RPMI8226 (cell line): Measurements from ENCODE around the gene WDR20.
"Not testable (repeated sequence)": the region's sequence is repeated elsewhere in the genome, so short reads cannot be mapped to it uniquely, and the experiment has no call there.

Experiments used
- DNase-seq: peaks from one replicate; pipeline ENCODE4 v3.0.0-alpha.2; 2015

WDR20 gene

DNA sequence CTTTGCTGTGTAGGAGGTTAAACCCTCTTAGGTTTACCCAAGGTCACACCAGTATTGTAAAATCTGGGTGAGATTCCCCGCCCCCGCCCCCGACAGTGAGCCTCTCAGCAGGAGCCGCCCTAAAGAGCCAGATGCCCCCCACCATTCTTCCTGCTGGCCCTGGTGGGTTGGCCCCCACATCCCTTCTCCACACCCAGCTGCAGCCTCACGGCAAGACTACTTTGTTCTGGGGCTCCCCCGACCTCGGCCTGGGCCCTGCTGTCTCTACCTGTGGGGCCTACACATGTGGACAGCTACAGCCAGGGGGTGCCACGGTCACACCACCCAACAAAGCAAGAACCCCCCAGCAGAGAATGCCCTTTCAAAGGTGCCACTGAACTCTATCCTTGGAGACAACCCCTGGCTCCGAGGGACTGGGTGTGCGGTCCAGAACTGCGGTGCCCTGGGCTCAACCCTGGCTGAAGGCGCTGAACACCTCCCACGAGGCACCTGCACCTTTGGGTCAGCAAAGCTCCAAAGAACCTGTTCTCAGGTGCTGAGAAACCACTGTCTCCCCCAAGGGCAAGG is 82.4 kb downstream of the WDR20 start:
- DNase-seq, result no peak

DNA sequence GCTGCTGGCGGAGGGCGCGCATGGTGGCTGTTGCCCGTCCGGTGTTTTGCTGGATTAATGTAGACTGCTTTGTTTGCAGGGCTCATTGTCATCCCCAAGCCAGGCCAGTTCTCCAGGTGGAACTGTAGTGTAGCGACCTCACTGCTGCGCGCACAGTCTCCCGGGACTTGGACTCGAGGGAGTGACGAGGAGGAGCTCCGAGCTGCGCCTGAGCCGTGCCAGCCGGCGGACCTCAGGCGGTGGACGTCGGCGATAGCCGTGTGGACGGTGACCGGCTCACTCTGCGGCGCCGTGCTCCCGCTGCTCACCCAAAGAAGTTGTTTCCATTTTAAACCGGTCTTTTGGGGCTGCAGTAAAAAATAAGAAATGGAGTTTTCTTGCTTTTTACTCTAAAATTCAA is 83.1 kb downstream of the WDR20 start:
- DNase-seq, result no peak

DNA sequence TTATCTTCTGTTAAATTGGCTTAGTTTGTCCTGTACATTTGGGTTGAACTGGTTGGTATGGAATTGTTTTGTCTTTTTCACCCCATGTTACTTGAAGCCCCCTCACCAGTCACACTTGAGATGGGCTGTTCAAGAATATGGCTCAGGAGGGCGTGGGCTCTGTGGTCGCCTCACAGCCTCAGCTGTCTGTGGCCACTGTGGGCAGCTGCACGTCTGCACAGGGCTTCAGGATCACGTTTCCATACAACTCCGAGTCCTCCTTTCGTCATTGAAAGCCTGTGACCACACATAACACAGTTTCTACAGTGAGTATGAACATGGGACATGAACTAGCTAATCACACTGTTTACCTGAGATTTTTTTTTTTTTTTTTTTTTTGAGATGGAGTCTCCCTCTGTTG is 84.0 kb downstream of the WDR20 start:
- no peak for DNase-seq

DNA sequence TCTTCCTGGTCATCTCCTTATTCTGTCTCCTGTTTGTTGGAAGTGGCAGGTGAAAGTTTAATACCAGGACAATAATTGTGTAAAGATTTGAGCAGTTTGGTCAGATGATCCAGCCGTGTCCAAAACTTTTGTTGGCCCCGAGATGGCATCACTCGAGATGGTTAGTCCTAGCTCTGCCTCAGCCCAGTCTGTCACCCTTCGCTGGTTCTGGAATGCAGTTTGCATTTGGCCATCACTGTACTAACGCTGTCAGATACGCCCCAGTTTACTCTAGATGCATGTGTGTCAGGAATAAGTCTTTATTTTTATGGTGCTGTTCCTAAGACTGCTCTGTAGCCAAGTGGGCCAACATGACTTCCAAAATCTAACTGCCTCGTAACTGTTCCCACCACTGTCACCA is 85.7 kb downstream of the WDR20 start:
- no peak for DNase-seq

DNA sequence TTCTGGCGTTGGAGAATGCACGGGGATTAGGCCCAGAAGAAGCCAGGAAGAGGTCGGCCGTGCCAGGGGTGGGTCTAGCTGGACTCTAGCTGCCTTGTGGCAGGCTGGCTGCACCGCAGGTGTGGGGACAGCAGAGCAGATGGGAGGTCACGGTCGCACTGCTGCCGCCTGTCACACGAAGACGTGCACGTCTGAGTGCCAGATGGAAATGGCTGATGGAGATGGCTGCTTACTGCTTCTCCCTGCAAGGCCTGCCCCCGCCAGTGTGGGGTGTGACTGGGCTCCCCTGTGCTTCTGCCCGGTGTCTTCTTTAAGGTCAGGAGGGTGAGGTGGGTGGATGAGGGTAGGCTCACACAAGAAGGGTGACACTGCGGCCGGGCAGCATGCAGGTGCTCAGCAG is 86.2 kb downstream of the WDR20 start:
- DNase-seq, result no peak

DNA sequence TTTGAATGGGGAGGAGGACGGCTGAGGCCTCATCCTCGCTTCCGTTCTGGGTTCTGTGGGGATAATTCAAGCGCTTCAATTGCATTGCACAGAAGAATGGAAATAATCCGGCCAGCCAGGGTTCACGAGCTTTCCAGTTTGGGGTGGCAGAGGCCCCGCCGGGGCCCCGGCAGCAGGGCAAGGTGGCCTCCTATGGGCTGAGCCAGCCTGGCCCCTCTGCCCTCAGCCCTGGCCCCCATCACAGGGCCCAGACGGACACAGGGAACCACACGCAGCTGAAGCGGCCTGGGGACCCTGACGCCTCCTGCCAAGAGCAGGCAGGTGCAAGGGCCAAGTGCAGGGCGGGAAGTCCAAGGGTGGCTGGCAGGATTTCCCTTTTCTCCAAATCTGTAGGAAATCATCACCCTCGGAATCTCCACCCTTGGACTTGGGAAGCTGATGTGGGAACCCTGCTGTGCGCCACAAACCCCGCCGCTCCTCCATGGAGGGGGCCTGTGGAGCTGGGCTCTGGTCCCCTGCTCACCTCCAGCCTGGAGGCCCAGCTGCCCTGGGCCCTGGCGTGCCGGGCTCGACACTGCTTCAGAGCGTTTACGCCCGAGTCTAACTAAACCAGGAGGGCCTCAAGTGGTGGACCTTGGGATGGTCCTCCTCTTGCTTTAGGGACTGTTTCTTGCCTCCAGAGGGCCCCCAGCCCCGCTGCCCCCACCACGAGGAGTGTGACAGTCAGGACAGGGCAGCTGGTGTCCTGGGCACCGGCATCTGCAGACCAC is 86.8 kb downstream of the WDR20 start:
- DNase-seq, result no peak

DNA sequence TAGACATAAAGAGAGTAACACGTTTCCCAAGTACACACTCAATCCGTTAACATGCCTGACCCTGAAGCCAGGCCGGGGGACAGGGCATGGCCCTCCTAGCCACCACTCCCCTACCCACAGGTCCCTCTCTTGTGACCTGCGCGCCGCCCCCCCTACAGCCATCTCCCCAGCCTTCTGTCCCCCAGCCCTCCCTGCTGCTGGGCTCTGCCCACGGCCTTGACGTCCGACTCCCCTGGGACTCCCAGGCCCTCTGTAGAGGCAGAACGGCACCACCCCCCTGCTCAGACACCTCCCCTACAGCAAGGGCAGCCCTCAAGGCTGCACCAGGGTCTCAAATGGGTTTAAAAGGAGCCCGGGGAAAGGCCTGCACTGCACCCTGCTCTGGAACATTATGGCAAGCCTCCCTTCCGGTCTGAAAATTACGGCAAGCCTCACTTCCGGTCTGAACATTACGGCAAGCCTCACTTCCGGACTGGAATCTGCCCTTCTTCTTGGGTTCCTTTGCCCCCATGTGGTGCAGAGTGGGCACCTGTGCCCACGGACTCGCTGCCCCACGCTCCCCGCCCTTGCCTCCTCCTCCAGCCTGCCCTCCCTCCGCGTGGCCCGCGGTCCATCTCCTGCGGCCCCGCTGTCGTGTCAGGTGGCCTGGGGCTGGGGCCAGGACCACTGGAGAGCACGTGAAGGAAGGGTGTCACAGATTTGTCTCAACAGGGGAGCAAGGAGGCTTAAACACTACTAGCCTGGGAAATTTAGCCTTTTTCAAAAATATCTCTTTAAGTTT is 87.7 kb downstream of the WDR20 start:
- no peak for DNase-seq

DNA sequence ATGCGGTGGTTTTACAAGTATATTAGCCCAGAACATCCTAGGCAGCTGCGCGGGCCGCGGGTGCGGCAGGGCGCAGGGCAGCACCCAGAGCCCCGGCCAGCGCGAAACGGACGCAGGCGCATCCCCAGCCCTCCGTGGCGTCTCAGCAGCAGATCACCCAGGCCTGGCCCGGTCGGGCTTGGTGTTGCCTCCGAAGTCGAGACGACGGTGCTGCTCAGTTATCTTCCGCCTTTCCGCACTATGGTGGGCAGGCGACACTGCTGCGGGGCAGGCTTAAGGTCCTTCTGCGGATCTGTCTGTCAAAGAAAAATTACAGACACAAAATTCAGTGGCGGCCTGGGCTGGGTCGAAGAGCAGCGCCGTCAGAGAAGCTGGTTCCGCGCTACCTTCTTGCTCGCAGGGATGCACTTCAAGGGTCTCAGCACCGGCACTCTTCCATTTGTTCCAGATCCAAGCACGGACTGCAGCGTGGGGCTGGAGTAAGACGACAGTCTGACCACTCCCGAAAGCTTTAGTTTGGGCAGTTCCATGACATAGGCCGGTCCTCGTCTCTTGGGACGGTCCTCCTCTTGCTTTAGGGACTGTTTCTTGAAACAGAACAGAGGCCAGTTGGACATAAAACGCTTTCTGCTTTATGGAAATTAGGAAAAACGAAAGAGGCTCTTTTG is 89.5 kb downstream of the WDR20 start:
- DNase-seq, result no peak

DNA sequence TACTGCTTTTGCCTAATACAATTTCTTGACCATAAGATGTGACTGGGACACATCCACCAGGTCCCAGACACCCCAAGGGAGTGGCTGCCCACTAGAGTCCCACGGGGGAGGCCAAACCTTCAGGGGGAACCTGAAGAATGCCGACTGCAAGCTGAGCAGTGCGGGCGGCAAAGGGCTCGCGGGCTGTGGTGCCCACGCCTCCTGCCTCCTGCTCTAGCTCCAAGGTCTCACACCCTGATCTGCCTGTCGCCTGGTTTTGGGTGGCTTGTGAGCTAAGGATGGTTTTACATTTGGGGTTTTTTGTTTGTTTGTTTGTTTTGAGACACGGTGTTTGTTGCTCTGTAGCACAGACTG is 90.0 kb downstream of the WDR20 start:
- DNase-seq, result no peak

DNA sequence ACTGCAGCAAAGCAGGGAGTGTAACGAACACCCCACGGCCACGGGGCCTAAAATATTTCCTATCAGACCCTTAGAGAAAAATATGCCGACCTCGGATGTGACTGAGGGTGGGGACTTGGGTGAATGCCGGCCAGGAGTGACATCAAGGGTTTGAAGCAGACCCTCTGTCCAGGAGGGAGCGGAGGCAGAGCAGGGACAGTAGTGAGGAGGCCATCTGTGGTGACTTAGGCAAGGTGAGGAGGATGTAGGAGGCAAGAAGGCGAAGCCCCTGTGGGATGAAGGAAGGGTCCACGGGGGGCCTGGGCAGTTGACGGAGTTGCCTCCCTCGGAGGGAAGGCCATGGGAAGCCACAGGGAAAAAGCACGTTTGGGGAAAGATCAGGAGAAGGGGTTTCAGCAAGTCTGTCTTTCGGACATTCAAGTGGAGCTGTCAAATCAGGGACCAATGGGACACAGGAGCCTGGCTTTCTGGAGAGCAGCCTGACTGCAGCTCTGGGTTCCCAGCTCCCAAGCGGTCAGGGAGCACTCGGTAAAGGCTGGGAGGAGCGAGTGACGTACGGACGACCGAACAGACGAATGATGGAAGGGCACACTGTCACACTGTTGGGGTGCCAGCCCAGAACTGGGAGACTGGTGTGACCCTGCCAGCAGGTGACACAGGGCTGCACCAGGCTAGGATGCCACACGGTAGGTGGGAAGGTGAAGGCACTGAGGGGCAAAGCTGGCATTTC is 90.9 kb downstream of the WDR20 start:
- DNase-seq, result no peak

DNA sequence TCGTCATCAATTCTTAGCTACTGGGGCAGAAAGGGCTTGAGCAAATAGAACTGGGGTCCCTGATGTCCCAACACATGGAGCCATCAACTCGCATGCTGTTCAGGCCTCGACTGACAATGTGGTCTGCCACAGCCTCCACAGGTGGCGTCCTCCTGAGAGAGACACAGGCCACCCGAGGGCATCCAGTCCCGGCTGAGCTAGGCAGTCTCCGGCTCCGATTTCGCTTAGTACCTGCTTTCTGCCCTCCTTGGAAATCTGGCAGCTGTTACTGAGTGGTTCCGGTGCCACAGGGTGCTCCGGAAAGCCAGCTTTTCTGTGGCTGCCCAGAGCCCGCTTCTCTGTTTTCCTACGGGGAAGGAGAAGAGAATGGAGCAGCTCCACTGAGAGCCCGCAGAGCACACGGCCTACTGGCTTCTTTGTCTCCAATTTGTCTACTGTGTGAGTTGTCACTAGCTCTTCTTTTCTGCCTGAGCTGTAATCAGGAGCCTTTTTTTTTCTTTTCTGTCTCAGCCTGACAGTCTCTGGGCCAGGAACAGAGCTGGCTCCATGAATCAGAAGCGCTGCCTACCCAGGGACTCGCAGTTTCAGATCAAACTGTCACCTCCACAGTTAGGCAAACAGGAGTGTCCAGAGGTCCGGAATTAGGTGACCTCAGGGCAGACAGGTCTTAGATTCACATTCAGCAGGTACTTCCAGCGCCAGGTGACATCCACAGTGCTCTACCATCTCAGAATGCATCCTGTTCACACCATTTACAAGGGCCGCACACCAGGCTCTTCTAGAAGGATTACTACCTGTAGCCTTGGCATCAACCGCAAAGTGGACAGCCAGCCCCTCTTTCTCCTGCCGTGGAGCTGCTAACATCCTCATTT is 92.0 kb downstream of the WDR20 start:
- DNase-seq, result no peak

DNA sequence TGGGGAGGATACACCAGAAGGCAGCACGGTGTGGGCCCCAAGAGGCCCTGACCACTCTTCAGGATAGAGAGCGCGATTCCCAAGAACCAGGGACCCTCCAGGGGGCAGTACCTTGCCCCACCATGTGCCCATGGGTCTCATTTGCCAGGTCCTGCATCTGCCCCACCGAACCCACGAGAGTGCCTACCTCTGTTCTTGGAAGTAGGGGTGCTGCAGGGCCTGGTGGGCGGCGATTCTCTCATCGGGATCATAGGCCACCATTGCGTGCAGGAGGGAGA is 92.6 kb downstream of the WDR20 start:
- no peak for DNase-seq

DNA sequence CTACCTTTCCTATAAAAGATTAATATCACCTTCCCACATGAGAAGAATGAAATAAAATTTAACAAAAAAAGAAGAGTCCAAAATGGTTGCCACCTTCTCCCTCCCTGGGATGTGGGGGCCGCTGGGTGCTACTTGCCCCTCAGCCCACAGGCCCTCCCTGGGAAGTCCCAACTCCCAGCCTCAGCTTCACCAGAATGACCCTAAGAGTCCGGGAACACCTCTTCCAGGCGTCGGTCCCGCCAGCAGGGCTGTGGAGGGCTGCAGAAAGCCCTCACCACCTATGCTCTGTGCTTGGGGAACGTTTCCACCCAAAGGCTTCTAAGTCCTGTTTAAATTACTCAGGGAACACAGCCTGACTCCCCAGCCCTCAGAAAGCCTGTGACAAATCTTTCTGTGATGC is 93.4 kb downstream of the WDR20 start:
- DNase-seq, result no peak

DNA sequence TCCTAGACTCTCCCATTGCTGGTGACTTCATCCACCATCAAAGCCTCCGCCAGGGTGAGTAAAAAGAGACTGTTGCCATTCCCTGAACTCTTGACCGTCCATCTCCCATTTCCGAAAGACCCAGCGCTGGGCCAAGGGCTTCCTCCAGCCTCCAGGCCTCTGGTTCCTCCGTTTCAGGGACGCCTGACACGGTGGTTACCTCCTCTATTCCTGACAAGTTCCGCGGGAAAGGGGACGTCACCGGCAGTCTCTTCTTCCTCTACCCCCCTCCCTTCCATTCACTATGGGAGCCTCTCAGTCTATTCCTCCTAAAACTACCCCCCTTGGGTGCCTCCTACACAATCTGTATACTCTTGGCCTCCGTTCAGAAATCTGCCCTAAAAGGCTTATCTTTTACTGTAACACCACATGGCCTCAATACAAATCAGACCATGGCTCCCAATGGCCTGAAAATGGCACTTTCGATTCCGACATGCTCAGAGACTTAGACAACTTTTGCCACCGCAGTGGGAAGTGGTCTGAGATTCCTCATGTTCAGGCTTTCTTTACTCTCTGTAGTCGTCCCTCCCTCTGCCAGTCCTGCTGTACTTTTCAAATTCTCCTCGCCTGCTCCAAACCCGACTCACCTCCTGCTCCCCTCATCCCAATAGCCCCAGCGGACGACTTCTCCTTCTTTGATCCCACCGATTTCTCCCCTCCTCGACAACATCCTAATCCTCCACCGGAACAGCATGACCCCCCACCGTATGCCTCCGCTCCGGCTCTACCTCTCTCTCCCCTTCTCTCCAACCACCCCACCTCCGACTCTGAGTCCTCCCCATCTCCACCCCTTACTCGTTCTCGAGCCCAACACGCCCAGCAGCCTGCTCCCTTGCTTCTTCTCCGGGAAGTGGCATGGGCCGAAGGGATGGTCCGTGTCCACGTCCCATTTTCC is 94.9 kb downstream of the WDR20 start:
- no peak for DNase-seq

DNA sequence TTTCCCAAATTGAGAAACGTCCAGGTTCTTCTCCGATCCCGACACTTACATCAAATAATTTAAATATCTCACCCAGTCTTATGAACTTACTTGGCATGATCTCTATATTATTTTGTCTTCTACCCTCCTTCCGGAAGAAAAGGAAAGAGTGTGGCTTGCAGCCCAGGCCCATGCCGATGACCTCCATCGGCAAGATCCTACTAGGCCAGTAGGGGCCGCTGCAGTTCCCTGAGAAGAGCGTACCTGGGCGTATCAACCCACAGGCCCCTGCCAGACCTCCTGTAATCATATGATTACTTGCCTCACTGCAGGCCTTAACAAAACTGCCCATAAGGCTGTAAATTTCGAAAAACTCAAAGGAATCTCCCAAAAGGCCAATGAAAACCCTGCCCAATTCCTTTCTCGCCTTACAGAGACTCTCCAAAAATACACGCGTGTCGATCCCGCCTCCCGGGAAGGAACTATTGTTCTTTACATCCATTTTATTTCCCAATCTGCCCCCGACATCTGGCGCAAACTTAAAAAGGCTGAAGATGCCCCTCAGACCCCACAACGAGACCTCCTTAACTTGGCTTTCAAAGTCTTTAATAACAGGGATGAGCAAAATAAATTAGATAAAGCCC is 95.7 kb downstream of the WDR20 start:
- peak; percentile 66 for DNase-seq

DNA sequence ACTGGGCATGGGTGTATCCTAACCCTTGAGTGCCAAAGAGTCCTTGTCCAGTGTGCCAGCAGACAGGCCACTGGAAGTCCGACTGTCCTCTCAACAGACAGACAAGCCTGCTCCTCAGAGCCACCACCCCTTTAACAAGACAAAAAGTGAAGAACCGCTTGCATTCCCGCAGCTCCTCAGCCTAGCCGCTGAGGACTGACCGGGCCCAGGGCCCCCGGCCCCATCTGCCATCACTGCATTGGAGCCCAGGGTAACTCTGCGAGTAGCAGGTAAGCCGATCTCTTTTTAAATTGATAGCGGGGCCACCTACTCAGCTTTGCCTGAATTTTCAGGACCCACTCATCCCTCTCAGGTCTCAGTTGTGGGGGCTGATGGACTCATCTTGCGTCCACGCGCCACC is 96.3 kb downstream of the WDR20 start:
- no peak for DNase-seq

DNA sequence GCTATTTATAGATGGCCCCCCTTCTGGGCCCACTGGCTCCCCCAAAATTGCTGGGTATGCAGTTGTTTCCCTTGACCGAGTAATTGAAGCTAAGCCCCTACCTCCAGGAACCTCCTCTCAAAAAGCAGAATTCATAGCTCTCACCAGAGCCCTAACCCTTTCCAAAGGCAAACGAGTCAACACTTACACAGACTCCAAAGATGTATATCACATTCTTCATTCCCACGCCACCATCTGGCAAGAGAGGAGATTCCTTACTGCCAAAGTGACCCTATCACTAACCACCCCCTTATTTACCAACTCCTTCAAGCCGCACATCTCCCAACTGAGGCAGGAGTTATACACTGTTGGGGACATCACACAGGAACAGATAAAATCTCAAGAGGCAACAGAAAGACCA is 98.4 kb downstream of the WDR20 start:
- DNase-seq, result no peak

DNA sequence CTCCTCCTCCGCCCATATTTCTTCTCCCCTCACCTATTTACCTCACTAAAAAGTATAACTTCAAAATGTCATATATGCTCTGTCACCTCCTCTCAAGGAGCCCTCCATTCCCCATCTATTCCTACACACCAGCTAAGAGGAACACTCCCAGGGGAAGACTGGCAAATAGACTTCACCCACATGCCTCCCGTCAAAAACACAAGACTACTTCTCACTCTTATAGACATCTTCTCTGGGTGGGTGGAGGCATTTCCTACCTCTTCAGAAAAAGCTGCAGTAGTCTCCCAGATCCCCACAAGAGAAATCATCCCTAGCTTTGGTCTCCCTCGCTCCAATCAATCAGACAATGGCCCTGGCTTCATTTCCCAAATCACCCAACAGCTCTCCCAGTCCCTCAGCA is 99.1 kb downstream of the WDR20 start:
- DNase-seq, result no peak

DNA sequence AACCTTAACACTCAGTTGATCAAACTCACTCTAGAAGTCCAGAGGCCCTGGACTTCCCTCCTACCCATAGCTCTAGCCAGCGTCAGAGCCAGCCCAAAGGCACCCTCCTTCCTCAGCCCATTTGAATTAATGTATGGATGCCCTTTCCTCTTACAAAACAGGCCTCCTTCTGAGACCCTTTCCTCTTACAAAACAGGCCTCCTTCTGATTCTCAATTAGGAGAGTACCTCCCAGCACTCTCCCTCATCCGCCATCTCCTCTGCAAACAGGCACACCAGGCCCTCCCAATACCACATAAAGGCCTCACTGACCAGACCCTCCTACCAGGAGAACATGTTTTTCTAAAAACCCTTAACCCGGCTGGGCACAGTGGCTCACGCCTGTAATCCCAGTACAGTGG is 99.5 kb downstream of the WDR20 start:
- DNase-seq, result no peak

DNA sequence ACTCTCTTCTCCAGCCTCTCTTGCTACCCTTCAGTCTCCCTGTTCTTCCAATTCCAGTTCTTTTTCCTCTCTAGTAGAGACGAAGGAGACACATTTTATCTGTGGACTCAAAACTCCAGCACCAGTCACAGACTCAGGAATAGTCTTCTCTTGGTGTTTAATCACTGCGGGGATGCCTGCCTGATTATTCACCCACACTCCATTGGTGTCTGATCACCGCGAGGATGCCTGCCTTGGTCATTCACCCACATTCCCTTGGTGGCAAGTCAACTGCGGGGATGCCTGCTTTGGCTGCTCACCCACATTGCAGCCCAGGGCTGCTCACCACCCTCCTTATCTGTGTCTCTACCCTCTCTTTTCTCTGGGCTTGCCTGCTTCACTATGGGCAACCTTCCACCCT is 100.8 kb downstream of the WDR20 start:
- DNase-seq, result not testable (repeated sequence)

DNA sequence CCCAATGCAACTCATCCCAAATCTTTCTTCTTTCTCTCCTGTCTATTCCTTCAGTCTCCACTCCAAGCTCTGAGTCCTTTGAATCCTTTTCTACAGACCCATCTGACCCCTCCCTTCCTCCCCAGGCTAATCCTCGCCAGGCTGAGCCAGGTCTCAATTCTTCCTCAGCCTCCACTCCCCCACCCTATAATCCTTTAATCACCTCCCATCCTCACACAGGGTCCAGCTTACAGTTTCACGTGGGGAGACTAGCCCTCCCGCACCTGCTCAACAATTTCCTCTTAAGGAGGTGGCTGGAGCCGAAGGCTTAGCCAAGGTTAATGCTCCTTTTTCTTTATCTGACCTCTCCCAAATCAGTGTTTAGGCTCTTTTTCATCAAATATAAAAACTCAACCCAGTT is 101.5 kb downstream of the WDR20 start:
- DNase-seq, result no peak
